Astrocyte of the spinal cord (primary cell): ENCODE data around the gene LRP3.
"Not testable (repeated sequence)": the region's sequence is repeated elsewhere in the genome, so short reads cannot be mapped to it uniquely, and the experiment has no call there.

Source experiments
- DNase-seq: peaks from one replicate; pipeline ENCODE4 v3.0.0; 2011; ENCODE audit warnings: low read depth, low spot score
- H3K4me3 ChIP-seq: 2 replicates; pipeline ENCODE4 v1.5.1; 2011; ENCODE audit warnings: low read depth, mild to moderate bottlenecking, low read length, moderate library complexity
- CTCF ChIP-seq: IDR thresholded peaks from 2 replicates; pipeline ENCODE4 v1.5.1; 2012; ENCODE audit warnings: low read depth, mild to moderate bottlenecking, low read length, inconsistent platforms
- in situ Hi-C: cut with HindIII; loops from 2 replicates; pipeline ENCODE4 v1.10.0; 2017; ENCODE audit warnings: low sequenced_read_pairs

LRP3 gene

DNA sequence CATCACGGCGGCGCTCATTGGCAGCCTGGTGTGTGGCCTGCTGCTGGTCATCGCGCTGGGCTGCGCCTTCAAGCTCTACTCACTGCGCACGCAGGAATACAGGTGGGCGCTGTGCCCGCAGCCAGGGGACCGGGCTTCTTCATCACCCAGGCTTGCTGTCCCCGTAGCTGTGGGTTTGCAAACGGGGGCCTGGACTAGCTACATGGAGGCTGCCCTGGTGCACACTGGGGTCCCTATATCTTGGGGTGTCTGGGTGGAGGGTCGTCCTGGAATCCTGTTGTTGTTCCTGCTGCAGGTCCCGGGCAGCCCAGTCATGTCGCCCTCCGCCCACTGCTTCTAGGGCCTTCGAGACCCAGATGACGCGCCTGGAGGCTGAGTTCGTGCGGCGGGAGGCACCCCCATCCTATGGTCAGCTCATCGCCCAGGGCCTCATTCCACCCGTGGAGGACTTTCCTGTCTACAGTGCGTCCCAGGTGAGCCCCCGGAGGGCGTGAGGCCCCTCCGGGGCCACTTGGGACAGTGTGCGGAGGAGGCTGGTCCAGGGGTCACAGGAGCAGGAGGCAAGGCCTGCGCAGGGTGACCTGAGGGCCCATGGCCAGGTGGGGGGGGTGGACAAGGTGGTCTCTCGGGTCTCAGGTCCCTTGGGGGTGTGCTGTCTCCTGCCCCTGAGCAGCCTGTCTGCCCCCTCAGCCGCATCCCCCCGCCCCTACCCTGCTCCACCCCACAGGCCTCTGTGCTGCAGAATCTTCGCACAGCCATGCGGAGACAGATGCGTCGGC is 12.3 kb downstream of the LRP3 start:
- H3K4me3 ChIP-seq = no peak overlapping the region
- in situ Hi-C loops = no loop called here
- no peak for TF ChIP-seq CTCF
- no peak for DNase-seq

- in situ Hi-C loops = no loop called here
- H3K4me3 ChIP-seq = no peak overlapping the region
- TF ChIP-seq CTCF = no peak
- DNase-seq = no peak
These were observed 13.0 kb downstream of the LRP3 start for GRCh38 chr19:33207040-33207620.

DNA sequence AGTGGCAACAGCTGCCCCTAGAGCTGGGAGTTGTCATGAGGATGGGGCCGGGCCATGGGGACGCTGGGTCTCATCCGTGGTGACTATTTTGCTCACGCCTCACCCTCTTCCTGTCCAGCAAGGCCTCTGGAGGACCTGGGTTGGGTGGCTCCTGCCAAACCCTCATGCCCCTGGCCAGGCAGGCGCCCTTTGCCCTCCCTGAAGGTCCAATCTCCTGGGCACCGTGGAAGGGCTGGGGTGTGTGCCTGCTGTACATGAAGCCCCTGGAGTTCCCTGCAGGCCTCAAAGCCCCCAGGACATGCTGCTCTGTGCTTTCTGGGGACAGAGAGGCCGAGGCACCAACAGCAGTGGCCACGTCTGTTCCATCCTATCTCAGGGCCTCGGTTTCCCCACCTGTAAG is 13.8 kb downstream of the LRP3 start:
- no peak for DNase-seq
- TF ChIP-seq CTCF = no peak
- in situ Hi-C loops = no loop called here
- no peak overlapping the region for H3K4me3 ChIP-seq

GRCh38 chr19:33208371-33208895 is 14.3 kb downstream of the LRP3 start:
- H3K4me3 ChIP-seq = no peak overlapping the region
- in situ Hi-C loops = no loop called here
- no peak for DNase-seq
- no peak for TF ChIP-seq CTCF

DNA sequence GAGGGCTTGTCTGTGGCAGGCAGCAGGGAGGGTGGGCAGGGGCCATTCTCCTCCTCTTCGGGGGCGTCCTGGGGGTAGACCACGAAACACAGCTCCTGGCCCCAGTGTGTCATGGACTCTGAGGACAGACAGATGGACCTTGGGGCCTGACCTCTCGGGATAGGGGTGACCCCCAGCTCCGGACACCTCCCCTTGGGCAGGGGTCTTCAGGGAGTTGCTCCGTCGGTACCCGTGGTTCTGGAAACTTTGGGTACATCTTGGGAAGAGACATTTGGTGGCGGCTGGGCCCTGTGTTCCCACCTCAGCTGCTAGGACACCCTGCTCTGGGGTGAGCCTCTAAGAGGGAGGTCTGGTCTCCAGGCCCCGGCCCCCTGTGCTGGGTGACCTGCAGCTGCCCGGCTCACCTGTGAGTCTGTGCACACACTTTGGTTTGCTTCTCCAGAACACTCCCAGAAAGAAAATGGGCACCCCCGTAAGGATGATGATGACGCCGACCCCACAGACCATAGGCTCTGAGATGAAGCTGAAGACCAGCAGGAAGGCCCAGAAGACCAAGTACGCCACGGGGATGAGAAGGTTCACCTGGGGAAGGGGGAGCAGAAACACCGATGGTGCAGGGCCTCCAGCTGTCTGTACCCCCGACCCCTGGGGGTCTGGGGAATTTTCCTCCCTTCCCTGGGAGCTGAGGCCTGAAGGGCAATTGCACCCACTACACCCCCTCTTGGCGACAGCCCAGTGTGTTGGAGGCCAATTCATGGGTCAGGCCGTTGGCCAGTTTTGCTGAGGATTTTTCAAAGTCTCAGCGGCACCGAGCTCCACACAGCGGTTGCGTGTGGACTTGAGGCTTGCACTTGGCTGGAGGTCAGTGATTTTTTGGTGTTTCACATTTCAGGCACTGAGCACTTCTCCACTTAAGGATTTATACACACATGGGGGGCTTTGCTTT is 15.0 kb downstream of the LRP3 start:
- DNase-seq = no peak
- H3K4me3 ChIP-seq = no peak overlapping the region
- TF ChIP-seq CTCF = no peak
- in situ Hi-C loops = no loop called here

- DNase-seq, H3K4me3 ChIP-seq, in situ Hi-C loops: not testable (repeated sequence)
These were observed 15.7 kb downstream of the LRP3 start for GRCh38 chr19:33209850-33210230.
